ENCODE results near the gene SH3TC1.

Gene SH3TC1

DNA sequence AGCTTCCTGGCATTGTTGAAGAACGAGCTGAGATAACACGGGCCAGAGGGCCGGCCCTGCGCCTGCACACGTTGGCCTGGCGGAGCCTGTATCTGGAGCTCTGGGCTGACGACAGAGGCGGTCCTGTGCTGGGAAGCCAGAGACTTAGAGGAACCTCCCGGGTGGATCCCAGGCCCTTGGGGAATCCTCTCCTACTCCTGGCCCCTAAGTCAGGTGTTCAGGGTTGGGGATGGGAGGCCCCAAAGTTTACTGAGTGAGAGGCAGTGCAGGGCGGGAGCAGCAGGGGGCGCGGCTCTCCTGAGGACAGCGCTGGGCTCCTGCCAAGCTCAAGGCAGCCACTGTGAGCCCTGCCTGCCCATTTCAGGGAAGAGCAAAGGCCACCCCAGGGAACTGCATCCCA, 68.0 kb downstream of the SH3TC1 start:
- no peak for DNase-seq

- no peak for DNase-seq
These were observed 69.1 kb downstream of the SH3TC1 start for GRCh38 chr4:8268211-8268610.

- DNase-seq = no peak
These were observed 69.9 kb downstream of the SH3TC1 start for GRCh38 chr4:8268901-8269534.

DNA sequence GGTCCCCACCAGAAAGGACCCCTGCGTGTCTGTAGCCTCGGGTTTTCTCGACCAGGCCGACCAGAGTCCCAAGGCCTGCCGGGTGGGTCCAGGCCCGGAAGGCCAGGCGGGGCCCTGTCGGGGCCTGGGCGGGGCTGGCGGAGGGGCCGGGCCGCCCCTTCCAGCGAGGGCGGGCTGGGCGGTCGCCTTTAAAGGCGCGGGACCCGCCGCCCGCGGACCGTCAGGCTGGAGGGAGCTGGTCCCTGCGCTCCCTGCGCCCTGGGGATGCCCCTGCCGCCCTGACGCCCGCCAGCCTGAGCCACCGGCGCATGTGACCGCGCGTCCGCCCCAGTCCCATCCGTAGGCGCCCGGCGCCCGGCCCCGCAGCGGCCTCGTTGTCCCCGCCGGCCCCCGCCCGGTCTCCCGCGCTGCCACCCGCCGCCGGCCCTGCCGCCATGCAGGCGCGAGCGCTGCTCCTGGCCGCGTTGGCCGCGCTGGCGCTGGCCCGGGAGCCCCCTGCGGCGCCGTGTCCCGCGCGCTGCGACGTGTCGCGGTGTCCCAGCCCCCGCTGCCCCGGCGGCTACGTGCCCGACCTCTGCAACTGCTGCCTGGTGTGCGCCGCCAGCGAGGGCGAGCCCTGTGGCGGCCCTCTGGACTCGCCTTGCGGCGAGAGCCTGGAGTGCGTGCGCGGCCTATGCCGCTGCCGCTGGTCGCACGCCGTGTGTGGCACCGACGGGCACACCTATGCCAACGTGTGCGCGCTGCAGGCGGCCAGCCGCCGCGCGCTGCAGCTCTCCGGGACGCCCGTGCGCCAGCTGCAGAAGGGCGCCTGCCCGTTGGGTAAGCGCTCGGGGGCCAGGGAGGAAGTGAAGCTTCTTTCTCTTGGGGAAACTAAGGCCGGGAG, 70.7 kb downstream of the SH3TC1 start, which contains the start of gene HTRA3:
HTRA3 (plus strand) TSS at position 220 of the 883 bp plus-strand sequence; CDS start at position 435, 215 bp downstream.
- no peak for DNase-seq

GRCh38 chr4:8270418-8270771, 71.3 kb downstream of the SH3TC1 start:
- DNase-seq = no peak

GRCh38 chr4:8270912-8271815, 72.1 kb downstream of the SH3TC1 start:
- DNase-seq = no peak

GRCh38 chr4:8271821-8272220, 72.7 kb downstream of the SH3TC1 start:
- DNase-seq = no peak

DNA sequence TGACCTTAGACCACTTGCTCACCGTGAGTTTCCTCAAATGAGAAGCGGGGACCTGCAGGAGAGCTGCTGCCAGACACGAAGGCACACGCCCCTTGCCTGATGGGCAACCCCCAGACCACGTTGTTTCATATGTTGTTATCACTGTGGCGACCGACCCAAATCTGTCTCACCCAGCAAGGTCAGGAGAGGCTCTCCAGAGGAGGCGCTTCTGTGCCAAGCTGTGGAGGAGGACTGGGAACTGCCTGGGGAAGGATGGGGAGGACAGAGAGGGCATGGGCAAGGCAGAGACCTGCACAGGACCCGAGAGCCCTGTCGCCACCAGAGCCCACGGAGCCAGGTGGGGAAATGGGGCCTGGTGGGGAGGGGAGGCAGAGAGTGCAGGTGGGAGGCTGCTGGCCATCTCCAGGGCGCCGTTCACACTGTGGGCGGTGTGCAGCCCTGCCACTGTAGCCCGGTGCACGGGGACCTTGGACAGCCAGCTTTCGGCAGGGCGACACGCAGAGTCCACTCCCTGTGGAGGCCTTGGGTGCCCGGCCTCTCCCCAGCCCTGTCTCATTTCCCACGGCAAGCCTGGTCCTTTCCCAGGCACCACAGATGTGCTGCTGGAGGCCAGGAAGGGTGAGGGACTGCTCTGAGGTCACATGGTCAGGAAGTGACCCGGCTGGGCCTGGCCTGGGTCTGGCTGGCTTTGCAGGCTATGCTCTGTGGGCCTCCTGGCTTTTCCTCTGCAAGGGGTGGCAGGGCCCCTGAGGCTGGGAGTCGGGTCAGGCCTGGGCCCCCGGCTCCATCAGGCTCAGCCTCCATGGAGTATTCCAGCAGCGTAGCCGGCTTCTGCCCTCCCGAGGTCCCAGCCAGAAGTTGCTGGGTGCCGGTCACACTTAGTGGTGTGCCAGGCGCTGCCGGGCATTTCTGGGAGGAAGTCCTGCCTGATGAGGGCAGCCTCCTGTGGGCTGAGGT, 73.7 kb downstream of the SH3TC1 start:
- DNase-seq = no peak

DNA sequence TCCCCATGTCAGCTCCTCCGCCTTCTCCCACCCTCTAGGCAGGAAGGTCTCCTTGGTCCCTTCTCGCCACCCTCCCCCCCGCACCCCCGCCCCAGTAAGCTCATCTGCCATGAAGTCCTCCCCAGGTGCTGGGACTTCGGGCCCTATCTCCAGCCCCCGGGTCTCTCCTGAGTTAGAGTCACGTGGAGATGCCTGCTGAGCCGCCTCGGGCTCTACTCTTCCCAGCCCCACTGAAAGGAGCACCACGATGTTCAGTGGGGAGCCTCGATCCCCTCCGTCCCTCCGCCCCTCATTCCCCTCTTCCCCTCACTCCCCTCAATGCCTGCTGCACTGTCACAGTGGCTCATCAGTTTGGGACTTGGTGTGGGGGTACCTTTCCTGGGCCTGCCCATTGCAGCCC, 74.4 kb downstream of the SH3TC1 start:
- DNase-seq = no peak

- DNase-seq = no peak
These were observed 75.1 kb downstream of the SH3TC1 start for GRCh38 chr4:8274066-8274652.

GRCh38 chr4:8274765-8275547, 75.9 kb downstream of the SH3TC1 start:
- no peak for DNase-seq

GRCh38 chr4:8275548-8275910, 76.4 kb downstream of the SH3TC1 start:
- no peak for DNase-seq

DNA sequence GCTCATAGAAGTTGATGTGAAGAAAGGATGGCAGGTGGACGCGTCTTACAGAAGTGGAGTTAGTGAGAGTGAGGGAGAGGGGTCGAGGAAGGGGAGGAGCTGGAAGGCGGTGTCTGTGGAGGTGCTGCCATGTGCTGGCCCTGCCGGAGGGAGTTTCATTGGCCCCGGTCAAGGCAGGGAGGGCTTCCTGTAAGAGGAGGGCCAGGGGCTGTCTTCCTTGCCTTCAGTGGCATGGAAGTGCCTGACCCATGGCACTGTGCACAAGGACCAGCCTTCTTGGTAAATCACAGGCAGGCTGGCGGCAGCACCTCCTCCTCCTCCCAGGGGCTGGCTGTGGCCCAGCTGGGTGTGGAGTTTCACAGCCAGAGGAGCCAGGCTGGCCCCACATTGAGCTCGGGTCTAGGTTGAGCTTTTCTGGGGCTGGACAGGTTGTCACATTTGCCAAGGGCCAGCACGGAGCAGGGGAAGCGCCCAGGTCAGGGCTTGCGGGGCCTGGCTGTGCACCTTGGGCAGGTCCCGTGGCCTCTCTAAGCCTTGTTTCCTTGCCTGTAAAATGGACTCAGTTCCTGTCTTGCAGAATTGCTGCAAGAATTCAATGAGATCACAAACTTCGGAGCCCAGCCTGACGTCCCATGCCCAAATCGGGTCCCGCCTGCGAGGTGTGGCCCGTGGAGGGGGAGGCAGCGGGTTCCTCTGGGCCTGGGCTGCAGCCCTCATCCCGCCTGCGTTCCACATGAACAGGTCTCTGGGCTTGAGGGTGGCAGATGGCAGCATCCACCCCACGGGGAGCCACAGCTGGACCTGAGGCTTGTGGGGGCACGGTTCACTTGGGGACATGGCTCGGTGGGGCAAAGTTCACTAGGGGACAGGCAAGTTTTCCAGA, 77.5 kb downstream of the SH3TC1 start:
- no peak for DNase-seq

DNA sequence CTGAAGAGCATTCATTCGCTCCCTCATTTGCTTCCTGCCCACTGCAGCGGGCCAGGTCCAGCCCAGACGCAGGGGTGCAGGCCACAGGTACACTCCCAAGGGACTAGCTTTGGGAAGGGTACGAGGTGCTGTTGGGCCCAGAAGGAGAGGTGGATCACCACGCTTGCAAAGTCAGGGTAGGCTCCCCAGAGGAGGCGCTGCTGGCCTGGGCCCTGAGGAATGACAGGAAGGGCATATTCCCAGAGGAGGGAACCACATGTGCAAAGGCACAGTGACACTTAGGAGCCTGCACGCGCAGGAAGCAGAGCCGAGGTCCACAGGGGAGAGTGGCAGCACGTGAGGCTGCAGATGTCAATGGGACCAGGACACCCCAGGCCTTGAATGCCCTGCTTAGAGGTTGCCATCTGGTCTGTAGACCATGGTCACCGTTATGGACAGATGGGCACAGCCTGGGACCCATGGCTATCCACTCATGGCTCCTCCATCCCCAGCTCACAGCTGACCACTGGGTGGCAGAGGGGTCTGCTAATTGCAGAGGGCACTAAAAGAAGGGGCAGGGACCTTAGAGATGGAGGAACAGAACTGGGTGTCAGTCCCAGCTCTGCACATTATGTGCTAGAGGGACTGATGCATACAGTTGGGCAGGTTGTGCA, 78.4 kb downstream of the SH3TC1 start:
- DNase-seq = no peak

- DNase-seq = no peak
These were observed 78.9 kb downstream of the SH3TC1 start for GRCh38 chr4:8278009-8278395.

DNA sequence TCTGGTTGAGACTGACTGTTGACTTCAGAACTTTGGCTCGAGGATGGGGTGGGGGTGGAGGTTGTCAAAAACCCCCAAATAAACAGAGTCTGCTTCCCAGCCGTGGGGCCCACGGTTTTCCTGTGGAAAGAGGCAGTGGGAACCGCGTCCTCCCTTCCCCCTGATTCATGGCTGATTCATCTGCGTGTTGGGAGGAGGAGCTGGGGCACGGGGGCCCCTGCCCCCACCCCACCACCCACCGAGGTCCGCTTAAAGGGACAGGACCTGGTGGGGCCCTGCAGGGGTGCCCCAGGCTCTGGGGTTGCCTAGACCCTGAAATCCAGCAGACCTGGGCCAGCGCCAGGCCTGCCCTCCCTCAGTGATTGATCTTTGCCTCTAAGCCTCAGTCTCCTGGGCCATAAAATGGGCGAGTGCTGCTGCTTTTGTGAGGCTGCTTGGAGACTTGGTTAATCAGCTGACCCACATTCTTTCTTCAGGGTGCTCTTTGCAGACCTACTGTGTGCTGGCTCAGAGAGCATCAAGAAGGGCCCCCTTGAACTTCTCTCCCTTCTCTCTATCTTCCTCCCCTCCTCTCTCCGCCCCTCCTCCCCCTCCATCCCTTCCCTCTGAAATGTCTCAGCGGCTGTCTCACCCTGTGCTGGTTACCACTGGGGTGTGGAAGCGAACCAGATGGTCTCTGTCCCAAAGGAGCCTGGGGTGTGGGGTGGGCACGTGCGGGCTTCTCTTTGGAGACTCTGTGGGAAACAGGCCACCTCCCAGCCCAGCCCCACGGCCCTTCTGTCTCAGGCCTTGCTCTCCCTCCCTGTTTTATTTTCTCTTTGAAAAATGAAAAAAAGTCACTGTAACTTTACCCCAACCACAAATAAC, 79.6 kb downstream of the SH3TC1 start:
- no peak for DNase-seq

DNA sequence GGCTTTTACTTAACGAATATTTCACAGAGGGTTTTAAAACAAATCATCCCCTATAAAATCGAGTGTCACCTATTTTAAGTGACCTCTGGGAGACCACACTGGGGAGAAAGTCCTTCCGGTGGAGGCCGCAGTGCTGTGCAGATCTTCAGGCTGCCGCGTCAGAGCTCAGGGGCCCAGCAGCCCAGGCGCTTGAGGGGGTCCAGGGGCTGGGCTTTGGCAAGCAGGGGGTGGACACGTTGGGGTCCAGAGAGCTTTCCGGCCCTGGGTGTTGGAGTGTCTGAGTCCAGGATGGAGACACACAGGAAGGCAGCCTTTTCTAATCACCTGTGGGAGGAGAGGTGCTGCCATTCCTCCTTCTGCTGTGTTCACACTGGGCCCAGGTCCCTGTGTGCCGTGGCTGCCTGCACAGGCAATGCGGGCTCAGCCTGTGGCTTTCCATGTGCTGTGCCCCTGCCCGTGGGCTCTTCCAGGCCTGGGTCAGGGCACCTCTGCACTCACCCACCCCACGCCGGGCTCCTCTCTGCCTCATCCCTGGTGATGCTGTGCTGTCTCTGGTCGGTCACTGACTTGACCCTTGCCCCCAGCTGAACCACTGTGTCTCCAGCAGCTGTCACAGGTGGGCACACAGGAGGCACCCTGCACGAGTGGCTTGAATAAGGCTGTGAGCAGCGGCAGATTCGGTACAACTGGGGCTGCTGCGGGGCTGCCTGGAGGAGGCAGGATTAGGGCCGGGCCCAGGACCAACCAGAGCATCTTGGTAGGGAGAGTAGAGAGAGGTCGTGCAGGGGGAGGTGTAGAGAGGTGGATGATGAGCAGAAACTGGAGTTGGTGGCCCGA, 80.4 kb downstream of the SH3TC1 start:
- DNase-seq = no peak

Data from KG1 (cell line).